ENCODE results near the gene TRAPPC8. TPM values are rescaled to one million over a fixed set of nuclear protein-coding genes. Genes with fewer than 3 reads are reported as not detected.
"Not testable (repeated sequence)": the region's sequence is repeated elsewhere in the genome, so short reads cannot be mapped to it uniquely, and the experiment has no call there.

The TRAPPC8 gene
- total and polyA plus RNA-seq, 10 donors, result 17.6 to 64.5 (median 50.8) TPM

- Histone ChIP-seq H3K4me3 (peak overlapping the region; percentile 86 to 97 (median 92)), H3K4me1 (peaks cover 31 to 66% (median 51%) of the 10 kb centered on the region in 6 donors), H3K36me3 (peaks cover 0 to 7% (median 0%) of the 10 kb centered on the region in 6 donors), H3K27ac (peak overlapping the region; percentile 90 to 98 (median 94)), H3K9me3 (no peaks in the 10 kb centered on the region), H3K27me3 (replicated peaks in 1 of 7) (no peaks in the 10 kb centered on the region)
- WGBS, 5 donors, result 0 to 1% (median 0%) methylated on average over 41 to 64 of the region's 64 CpGs
- no peak for TF ChIP-seq POLR2AphosphoS5 (IDR thresholded peaks at IDR 0.05)
- TF ChIP-seq CTCF (IDR thresholded peaks at IDR 0.05 in 8 of 11, conservative IDR thresholded peaks at IDR 0.05 in 3 of 11), result no peak
- peak; percentile 91 for DNase-seq
- intact Hi-C loops (cut with DNase I; ENCODE audit: low total_unique reads), result loop anchor here (10.0 kb wide), 1 partner anchor 132 kb away; no protein-coding TSS in a partner anchor
Measured at GRCh38 chr18:31942291-31942998, 483 bp downstream of the TRAPPC8 start.

GRCh38 chr18:31941010-31941809 lies 1.7 kb downstream of the TRAPPC8 start:
- TF ChIP-seq POLR2A (IDR thresholded peaks at IDR 0.05) (no peak), CTCF (IDR thresholded peaks at IDR 0.05 in 8 of 11, conservative IDR thresholded peaks at IDR 0.05 in 3 of 11) (no peak), POLR2AphosphoS5 (IDR thresholded peaks at IDR 0.05) (no peak)
- Histone ChIP-seq H3K27ac (peak overlapping the region in 3 of 8 donors; percentile 91 to 98 (median 98)), H3K27me3 (replicated peaks in 1 of 7) (no peaks in the 10 kb centered on the region), H3K9me3 (no peaks in the 10 kb centered on the region), H3K36me3 (peaks cover 0 to 19% (median 2%) of the 10 kb centered on the region in 6 donors), H3K4me1 (peaks cover 31 to 71% (median 51%) of the 10 kb centered on the region in 6 donors), H3K4me3 (peak overlapping the region in 6 of 8 donors; percentile 86 to 97 (median 92))
- DNase-seq, result no peak
- 87 to 91% (median 88%) methylated on average over 24 of the region's 24 CpGs for WGBS, 5 donors
- intact Hi-C loops (cut with DNase I; ENCODE audit: low total_unique reads), result loop anchor here (10.0 kb wide), 1 partner anchor 134 kb away; no protein-coding TSS in a partner anchor

- H3K9me3 ChIP-seq; intact Hi-C loops (cut with DNase I; ENCODE audit: low total_unique reads); DNase-seq; H3K4me3 ChIP-seq; H3K27me3 ChIP-seq (replicated peaks in 1 of 7); H3K27ac ChIP-seq: not testable (repeated sequence)
- 92 to 98% (median 97%) methylated on average over 8 of the region's 8 CpGs for WGBS, 5 donors
- H3K4me1 ChIP-seq, result peaks cover 9 to 67% (median 19%) of the 10 kb centered on the region in 6 donors
- peaks cover 0 to 75% (median 25%) of the 10 kb centered on the region in 6 donors for H3K36me3 ChIP-seq
Measured at GRCh38 chr18:31934773-31935172, 8.2 kb downstream of the TRAPPC8 start.

GRCh38 chr18:31931886-31932240 lies 11.1 kb downstream of the TRAPPC8 start:
- H3K4me3 ChIP-seq, result no peak overlapping the region
- 85 to 93% (median 87%) methylated on average over 6 of the region's 6 CpGs for WGBS, 5 donors
- H3K27ac ChIP-seq, result no peak overlapping the region
- H3K27me3 ChIP-seq (replicated peaks in 1 of 7), result no peaks in the 10 kb centered on the region
- peaks cover 0 to 95% (median 50%) of the 10 kb centered on the region in 6 donors for H3K36me3 ChIP-seq
- no peak for TF ChIP-seq CTCF (IDR thresholded peaks at IDR 0.05 in 8 of 11, conservative IDR thresholded peaks at IDR 0.05 in 3 of 11)
- TF ChIP-seq POLR2AphosphoS5 (IDR thresholded peaks at IDR 0.05), result no peak
- TF ChIP-seq POLR2A (IDR thresholded peaks at IDR 0.05), result no peak
- H3K4me1 ChIP-seq, result peaks cover 0 to 45% (median 0%) of the 10 kb centered on the region in 6 donors
- no peak for DNase-seq
- intact Hi-C loops (cut with DNase I; ENCODE audit: low total_unique reads), result no loop called here
- no peaks in the 10 kb centered on the region for H3K9me3 ChIP-seq
